Effector memory CD4-positive, alpha-beta T cell (primary cell): ENCODE results near the gene WDR64.

ENCODE experiments used
- DNase-seq, 3 donors: peaks; one replicate each; pipeline ENCODE4 v3.0.0-alpha.2; 2020
- H3K27ac ChIP-seq: 2 replicates; pipeline ENCODE4 v1.7.0; 2013; ENCODE audit warnings: mild to moderate bottlenecking, low read length, moderate library complexity; ENCODE audit not compliant: insufficient read depth, poor library complexity, severe bottlenecking
- H3K27me3 ChIP-seq: replicated peaks from 2 replicates; pipeline ENCODE4 v1.7.0; 2013; ENCODE audit warnings: mild to moderate bottlenecking, low read length; ENCODE audit not compliant: insufficient read depth, control insufficient read depth, poor library complexity, severe bottlenecking
- H3K36me3 ChIP-seq: 2 replicates; pipeline ENCODE4 v1.7.0; 2013; ENCODE audit warnings: mild to moderate bottlenecking, low read length, moderate library complexity; ENCODE audit not compliant: control insufficient read depth, insufficient read depth
- H3K4me1 ChIP-seq: 2 replicates; pipeline ENCODE4 v1.7.0; 2013; ENCODE audit warnings: low read length, mild to moderate bottlenecking; ENCODE audit not compliant: control insufficient read depth, insufficient read depth, poor library complexity, severe bottlenecking
- H3K4me3 ChIP-seq: 2 replicates; pipeline ENCODE4 v1.7.0; 2013; ENCODE audit warnings: low read length, low read depth, mild to moderate bottlenecking; ENCODE audit not compliant: insufficient read depth, poor library complexity, severe bottlenecking
- H3K9me3 ChIP-seq: 2 replicates; pipeline ENCODE4 v1.7.0; 2013; ENCODE audit warnings: mild to moderate bottlenecking, low read length, moderate library complexity; ENCODE audit not compliant: control insufficient read depth

The WDR64 gene

GRCh38 chr1:241749945-241750695 lies 98.0 kb downstream of the WDR64 start:
- Histone ChIP-seq H3K4me1 (no peaks in the 10 kb centered on the region), H3K9me3 (no peaks in the 10 kb centered on the region), H3K36me3 (no peaks in the 10 kb centered on the region), H3K27ac (no peak overlapping the region), H3K27me3 (no peaks in the 10 kb centered on the region), H3K4me3 (no peak overlapping the region)
- no peak for DNase-seq

DNA sequence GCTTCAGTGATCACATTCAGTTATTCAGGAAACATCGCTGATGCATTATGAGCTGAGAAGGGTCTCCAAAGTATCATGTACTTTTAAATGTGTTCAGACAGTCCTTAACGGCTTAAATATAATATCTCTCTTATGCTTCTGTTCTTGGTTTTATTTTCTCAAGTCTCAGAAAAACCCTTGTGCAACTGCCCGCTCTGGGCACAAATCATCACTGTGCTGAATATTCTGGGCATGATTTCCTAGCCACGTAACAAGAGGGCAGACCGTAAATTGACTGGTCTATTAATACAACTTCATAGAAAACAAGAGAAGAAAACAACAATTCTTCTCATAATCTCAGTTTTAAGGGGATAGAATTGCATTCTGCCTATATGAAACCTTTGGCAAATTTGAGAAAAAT lies 99.4 kb downstream of the WDR64 start:
- no peak overlapping the region for H3K27ac ChIP-seq
- H3K9me3 ChIP-seq: no peaks in the 10 kb centered on the region
- H3K4me1 ChIP-seq: no peaks in the 10 kb centered on the region
- no peak overlapping the region for H3K4me3 ChIP-seq
- no peaks in the 10 kb centered on the region for H3K27me3 ChIP-seq
- DNase-seq: no peak
- H3K36me3 ChIP-seq: no peaks in the 10 kb centered on the region

- DNase-seq: no peak
- H3K27me3 ChIP-seq: no peaks in the 10 kb centered on the region
- no peak overlapping the region for H3K27ac ChIP-seq
- no peak overlapping the region for H3K4me3 ChIP-seq
- no peaks in the 10 kb centered on the region for H3K4me1 ChIP-seq
- H3K36me3 ChIP-seq: no peaks in the 10 kb centered on the region
- H3K9me3 ChIP-seq: no peaks in the 10 kb centered on the region
Observed at GRCh38 chr1:241762713-241763339, 110.7 kb downstream of the WDR64 start.

GRCh38 chr1:241765390-241765789 lies 113.3 kb downstream of the WDR64 start:
- H3K4me1 ChIP-seq: no peaks in the 10 kb centered on the region
- no peak for DNase-seq
- no peaks in the 10 kb centered on the region for H3K27me3 ChIP-seq
- H3K9me3 ChIP-seq: no peaks in the 10 kb centered on the region
- H3K4me3 ChIP-seq: no peak overlapping the region
- H3K36me3 ChIP-seq: no peaks in the 10 kb centered on the region
- H3K27ac ChIP-seq: no peak overlapping the region

DNA sequence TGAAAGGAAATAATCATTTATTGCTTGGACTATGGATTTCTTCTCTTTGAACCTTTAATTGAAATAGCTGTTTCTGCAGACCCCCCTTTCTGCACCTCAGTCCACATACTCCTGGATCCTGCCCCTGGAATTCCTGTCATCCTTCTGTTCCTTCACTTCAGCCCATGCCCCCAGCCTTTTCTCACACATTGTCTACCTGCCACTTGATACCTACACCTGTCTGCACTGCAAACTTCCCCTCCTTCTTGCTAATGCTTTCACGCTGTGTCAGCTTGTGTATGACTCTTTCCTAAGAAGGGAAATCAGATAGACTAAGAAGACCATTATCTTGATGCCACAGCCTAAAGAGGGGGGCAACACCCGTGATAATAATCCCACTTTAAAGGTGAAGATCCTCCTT lies 115.7 kb downstream of the WDR64 start:
- no peak overlapping the region for H3K4me3 ChIP-seq
- H3K4me1 ChIP-seq: no peaks in the 10 kb centered on the region
- H3K9me3 ChIP-seq: no peaks in the 10 kb centered on the region
- no peaks in the 10 kb centered on the region for H3K27me3 ChIP-seq
- H3K27ac ChIP-seq: no peak overlapping the region
- no peak for DNase-seq
- no peaks in the 10 kb centered on the region for H3K36me3 ChIP-seq

DNA sequence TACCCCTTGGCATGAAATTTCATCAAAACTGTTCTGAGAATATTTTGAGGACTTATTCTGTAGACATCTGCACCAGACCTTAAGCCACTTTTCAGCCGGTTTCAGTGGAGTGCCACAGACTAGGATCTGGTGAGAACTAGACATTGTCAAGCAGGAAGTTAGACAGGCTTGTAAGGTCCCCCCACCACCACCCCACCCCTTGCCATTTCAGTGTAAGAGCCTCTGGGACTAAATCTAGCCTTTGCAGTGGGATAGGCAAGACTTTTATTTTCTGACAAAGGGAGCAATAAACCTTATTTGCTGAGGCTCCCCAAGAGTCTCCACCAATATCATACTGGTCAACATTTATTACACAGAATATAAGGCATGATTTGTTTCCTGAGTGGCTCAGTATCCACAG lies 118.0 kb downstream of the WDR64 start:
- Histone ChIP-seq H3K4me3 (no peak overlapping the region), H3K36me3 (no peaks in the 10 kb centered on the region), H3K4me1 (no peaks in the 10 kb centered on the region), H3K27ac (no peak overlapping the region), H3K9me3 (no peaks in the 10 kb centered on the region), H3K27me3 (no peaks in the 10 kb centered on the region)
- DNase-seq: no peak

DNA sequence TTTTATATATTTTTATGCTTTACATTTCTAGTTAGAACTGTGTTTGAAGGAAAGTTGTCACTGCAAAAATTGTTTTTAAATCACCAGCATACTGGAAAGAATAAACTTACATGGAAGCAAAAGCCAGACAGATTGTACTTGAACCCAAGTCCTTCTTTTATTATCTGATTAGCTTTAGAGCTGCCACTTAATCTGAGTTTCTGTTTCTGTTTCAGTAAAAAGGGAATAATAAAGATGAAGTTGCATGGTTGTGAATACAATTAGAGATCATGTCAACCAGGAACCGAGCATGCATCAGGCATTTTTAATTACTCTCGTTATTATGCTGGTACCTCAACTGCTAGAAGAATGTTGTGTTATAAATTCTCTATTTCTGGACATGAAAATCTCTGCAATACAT lies 119.0 kb downstream of the WDR64 start:
- no peak overlapping the region for H3K27ac ChIP-seq
- no peak for DNase-seq
- no peaks in the 10 kb centered on the region for H3K27me3 ChIP-seq
- H3K4me1 ChIP-seq: no peaks in the 10 kb centered on the region
- H3K4me3 ChIP-seq: no peak overlapping the region
- H3K36me3 ChIP-seq: no peaks in the 10 kb centered on the region
- no peaks in the 10 kb centered on the region for H3K9me3 ChIP-seq

- DNase-seq: no peak
- H3K27ac ChIP-seq: no peak overlapping the region
Observed at GRCh38 chr1:241772932-241773500, 120.9 kb downstream of the WDR64 start.

DNA sequence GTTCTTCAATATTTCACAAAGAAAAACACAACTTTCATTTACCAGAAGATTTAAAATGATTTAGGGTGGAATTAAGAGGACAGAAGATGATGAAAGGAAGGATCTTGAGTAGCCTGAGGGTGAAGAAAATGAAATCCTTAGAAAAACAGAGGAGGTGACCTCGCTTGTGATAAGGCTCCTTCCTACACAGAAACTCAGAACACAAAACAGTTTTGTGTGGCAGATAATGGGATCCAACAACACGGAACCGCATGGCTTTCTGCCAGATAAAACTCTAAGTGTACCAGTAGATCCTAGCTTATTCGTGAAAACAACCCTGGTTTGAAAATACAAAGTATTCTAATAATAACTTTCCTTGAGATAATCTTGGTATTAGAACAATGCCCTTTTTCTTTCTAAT lies 121.9 kb downstream of the WDR64 start:
- Histone ChIP-seq H3K27ac (no peak overlapping the region), H3K4me3 (no peak overlapping the region), H3K9me3 (no peaks in the 10 kb centered on the region), H3K36me3 (no peaks in the 10 kb centered on the region), H3K4me1 (no peaks in the 10 kb centered on the region), H3K27me3 (no peaks in the 10 kb centered on the region)
- DNase-seq: no peak

More at GRCh38 chr1:241772932-241773500, 120.9 kb downstream of the WDR64 start:
- no peaks in the 10 kb centered on the region for H3K27me3 ChIP-seq
- H3K4me1 ChIP-seq: no peaks in the 10 kb centered on the region
- H3K36me3 ChIP-seq: no peaks in the 10 kb centered on the region
- no peak overlapping the region for H3K4me3 ChIP-seq
- no peaks in the 10 kb centered on the region for H3K9me3 ChIP-seq

GRCh38 chr1:241775021-241775420 lies 122.9 kb downstream of the WDR64 start:
- H3K4me3 ChIP-seq: no peak overlapping the region
- no peak for DNase-seq

More at GRCh38 chr1:241775021-241775420, 122.9 kb downstream of the WDR64 start:
- Histone ChIP-seq H3K4me1 (no peaks in the 10 kb centered on the region), H3K9me3 (no peaks in the 10 kb centered on the region), H3K36me3 (no peaks in the 10 kb centered on the region), H3K27me3 (no peaks in the 10 kb centered on the region), H3K27ac (no peak overlapping the region)
